Fibroblast of mammary gland (primary cell): Measurements from ENCODE around the gene STK36.

ENCODE experiments used
- DNase-seq: peaks from one replicate; pipeline ENCODE4 v3.0.0-alpha.2; 2010; ENCODE audit warnings: low read depth
- H3K4me3 ChIP-seq: 2 replicates; pipeline ENCODE4 v1.5.1; 2011; ENCODE audit warnings: low read depth, mild to moderate bottlenecking, low read length, moderate library complexity; ENCODE audit not compliant: control insufficient read depth
- TF ChIP-seq, protein P1 (sequence below): conservative IDR thresholded peaks from 2 replicates; pipeline ENCODE4 v1.5.1; 2011; ENCODE audit warnings: low read depth, low read length, inconsistent platforms; ENCODE audit not compliant: control insufficient read depth, insufficient read depth

STK36 gene

DNA sequence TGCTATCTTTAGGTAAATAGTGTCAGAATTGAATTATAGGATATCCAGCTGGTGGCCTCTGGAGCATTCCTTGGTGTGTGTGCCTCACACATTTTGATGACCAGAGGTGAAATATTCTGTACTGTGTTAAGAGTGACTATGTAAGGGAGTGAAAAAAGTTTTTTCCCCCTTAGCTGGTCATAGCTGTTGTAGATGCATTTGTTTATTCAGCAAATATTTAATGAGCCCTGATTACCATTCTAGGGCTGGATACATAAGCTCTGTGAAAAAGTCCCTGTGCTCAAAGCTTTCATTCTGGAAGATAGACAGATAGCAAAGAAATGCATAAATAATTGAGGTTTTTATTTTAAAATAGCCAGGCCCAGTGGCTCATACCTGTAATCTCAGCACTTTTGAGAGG lies 49.6 kb downstream of the STK36 start:
- no peak for DNase-seq
- no peak overlapping the region for H3K4me3 ChIP-seq
- TF ChIP-seq, protein P1, sequence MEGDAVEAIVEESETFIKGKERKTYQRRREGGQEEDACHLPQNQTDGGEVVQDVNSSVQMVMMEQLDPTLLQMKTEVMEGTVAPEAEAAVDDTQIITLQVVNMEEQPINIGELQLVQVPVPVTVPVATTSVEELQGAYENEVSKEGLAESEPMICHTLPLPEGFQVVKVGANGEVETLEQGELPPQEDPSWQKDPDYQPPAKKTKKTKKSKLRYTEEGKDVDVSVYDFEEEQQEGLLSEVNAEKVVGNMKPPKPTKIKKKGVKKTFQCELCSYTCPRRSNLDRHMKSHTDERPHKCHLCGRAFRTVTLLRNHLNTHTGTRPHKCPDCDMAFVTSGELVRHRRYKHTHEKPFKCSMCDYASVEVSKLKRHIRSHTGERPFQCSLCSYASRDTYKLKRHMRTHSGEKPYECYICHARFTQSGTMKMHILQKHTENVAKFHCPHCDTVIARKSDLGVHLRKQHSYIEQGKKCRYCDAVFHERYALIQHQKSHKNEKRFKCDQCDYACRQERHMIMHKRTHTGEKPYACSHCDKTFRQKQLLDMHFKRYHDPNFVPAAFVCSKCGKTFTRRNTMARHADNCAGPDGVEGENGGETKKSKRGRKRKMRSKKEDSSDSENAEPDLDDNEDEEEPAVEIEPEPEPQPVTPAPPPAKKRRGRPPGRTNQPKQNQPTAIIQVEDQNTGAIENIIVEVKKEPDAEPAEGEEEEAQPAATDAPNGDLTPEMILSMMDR = no peak

DNA sequence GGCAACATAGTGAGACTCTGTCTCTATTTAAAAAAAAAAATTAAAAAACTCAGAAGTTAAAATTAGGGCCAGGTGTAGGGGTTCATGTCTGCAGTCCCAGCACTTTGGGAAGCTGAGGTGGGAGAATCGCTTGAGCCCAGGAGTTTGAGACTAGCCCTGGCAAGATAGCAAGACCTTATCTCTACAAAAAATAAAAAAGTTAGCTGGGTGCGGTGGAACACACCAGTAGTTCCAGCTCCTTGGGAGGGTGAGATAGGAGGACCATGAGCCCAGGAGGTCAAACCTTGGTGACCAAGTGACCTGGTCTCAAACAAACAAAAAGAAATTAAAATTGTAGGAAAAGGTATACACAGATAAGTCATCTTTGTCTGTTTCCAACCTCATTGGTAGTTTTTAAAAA lies 50.0 kb downstream of the STK36 start:
- TF ChIP-seq, protein P1 = no peak
- DNase-seq = no peak
- no peak overlapping the region for H3K4me3 ChIP-seq

DNA sequence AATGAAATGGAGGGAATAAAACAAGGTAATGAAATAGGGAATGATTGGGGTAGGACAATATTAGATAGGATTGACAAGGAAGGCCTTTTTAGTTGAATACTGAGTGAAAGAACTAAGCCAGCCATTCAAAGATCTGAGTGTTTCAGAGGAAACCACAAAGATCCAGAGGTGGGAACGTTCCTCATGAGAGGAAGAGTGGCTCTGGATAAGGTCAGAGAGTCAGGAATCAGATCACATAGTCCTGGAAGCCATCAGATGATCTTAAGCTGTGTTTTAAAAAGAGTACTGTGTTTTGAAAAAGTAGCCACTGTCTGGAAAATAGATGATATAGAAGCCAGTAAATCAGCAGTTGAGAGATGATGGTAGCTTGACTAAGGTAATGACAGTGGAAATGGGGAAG lies 50.5 kb downstream of the STK36 start:
- TF ChIP-seq, protein P1 = no peak
- no peak for DNase-seq

DNA sequence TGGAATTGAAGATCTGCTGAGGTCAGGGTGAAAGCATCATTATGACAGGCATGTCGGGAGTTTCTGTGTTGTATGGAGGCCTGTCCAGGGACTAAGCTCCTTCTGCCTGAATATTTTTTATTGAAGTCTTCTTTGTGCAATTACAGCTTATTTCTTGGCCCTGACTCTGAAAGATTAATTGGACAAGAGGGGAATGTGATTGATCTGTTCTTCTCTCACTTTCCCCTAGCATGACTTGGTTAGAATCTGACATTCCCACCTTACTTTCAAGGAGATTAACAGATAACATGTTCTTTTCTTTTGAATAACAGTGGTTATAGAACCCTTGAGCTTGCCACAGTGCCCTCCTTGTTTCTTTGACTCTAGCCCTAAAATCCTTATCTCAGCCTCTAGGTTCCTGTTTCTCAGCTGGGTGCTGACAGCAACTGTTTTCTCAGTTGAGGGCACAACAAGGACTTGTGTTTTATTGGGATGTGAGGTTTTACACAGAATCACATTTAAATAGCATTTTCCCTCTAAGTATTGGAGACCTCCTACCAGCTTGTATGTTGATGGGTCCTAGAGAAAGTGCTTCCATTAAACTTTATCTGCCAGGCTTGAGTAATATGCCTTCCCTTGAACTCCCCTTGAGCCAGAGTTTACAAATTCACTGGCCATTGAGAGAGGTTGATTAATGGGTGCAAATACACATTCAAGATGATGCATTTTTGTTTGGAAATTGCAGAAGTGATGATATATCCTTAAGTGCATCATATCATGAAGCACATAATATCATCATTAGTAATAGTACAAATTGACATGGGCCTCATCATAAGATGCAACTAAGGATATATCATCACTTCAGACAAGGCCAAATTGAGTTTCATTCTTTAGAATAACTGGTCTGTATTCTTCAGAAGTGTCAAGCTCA lies 51.2 kb downstream of the STK36 start:
- no peak overlapping the region for H3K4me3 ChIP-seq
- DNase-seq = peak; percentile 29
- TF ChIP-seq, protein P1 = no peak

More for the DNA sequence above, 50.5 kb downstream of the STK36 start:
- H3K4me3 ChIP-seq = no peak overlapping the region

DNA sequence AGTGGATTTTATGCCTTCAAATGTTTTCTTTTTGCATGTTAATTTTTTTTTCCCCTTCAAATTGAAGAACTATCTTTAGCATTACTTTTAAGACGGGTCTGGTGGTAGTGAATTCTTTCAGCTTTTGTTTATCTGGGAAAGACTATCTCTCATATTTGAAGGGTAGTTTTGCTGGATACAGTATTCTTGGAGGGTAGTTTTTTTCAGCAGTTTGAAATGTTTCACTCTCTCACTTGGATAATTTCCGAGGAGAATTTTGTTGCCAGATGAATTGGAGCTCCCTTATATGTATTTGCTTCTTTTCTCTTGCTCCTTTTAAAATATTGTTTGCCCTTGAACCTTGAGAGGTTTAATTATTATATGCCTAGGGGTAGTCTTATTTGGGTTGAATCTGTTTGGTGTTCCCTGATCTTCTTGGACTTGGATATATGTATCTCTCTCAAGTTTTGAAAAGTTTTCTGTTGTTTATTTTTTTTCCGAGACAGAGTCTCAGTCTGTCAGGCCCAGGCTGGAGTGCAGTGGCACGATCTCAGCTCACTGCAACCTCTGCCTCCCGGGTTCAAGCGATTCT lies 54.2 kb downstream of the STK36 start:
- no peak for DNase-seq
- TF ChIP-seq, protein P1 = no peak
- no peak overlapping the region for H3K4me3 ChIP-seq

DNA sequence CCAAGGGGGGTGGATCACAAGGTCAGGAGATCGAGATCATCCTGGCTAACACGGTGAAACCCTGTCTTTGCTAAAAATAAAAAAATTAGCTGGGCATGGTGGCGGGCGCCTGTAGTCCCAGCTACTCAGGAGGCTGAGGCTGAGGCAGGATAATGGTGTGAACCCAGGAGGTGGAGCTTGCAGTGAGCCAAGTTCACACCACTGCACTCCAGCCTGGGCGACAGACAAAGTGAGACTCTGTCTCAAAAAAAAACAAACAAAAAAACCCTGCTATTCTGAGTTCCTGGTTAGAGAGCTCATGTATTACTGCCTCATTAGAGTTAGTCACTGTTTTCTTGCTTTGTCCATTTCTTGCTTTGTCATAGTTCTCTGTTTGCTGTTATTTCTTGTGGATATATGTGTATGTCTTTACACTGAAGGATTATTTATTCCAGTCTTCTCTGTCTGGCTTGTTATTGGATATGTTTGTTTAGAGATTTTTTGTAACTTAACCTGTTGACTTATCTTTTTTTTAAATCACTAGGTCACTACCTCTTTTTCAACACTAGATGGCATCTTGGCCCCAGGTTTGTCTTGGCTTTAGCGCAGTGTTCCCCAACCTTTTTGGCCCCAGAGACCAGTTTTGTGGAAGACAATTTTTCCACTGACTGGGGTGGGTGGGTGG lies 55.7 kb downstream of the STK36 start:
- TF ChIP-seq, protein P1 = peak; percentile 59

More for the DNA sequence above, 55.7 kb downstream of the STK36 start:
- peak; percentile 52 for DNase-seq
- no peak overlapping the region for H3K4me3 ChIP-seq
